GM12878 (cell line): ENCODE measurements around the gene MELTF. TPM values are rescaled to one million over a fixed set of nuclear protein-coding genes. Genes with fewer than 3 reads are reported as not detected.

Experiments
- ATAC-seq: fragments of 200-7000 bp; cut with Tn5 transposase; 3 replicates; pipeline ENCODE4 v1.9.1; 2020; ENCODE audit warnings: mild to moderate bottlenecking, moderate library complexity
- BruUV-seq: library from RNA; stranded (reverse); fragments of 400-500 nt; replicated peaks from 2 replicates; lab custom pipeline; 2021; lab: Mats Ljungman, UMichigan
- CTCF ChIA-PET: fragments of 300-600 bp; sonication (Branson Sonifier 250); formaldehyde crosslinking; extraction: SDS; loops from one replicate; lab custom pipeline; 2021; ENCODE audit warnings: inconsistent platforms; lab: Yijun Ruan, JAX
- POLR2A ChIA-PET: fragments of 350-600 bp; formaldehyde crosslinking; extraction: SDS; loops from one replicate; lab custom pipeline; 2021; ENCODE audit warnings: inconsistent platforms; lab: Charles Lee
- RAD21 ChIA-PET: fragments of 300-600 bp; sonication (Branson Sonifier 250); formaldehyde crosslinking; loops from one replicate; lab custom pipeline; 2023; ENCODE audit warnings: antibody characterized with exemption; ENCODE audit not compliant: unreplicated experiment; lab: Charles Lee
- SMC1A ChIA-PET: fragments of 300-600 bp; sonication (Branson Sonifier 250); formaldehyde crosslinking; loops from one replicate; lab custom pipeline; 2023; ENCODE audit not compliant: unreplicated experiment, uncharacterized antibody; lab: Charles Lee
- DNase-seq: peaks from one replicate; pipeline ENCODE4 v3.0.0-alpha.2; 2011; ENCODE audit warnings: low read depth, low spot score
- FAIRE-seq: peaks from 3 replicates; lab custom pipeline; 2011; peaks lifted over from hg19 to GRCh38; lab: Jason Lieb, UNC
- H2AFZ ChIP-seq: 2 replicates; pipeline ENCODE4 v1.6.0; 2011; ENCODE audit warnings: low read depth, low read length, control low read depth; ENCODE audit not compliant: control insufficient read depth
- H3K27ac ChIP-seq: 2 replicates; pipeline ENCODE4 v1.5.1; 2011; ENCODE audit warnings: control low read depth; ENCODE audit not compliant: control insufficient read depth, insufficient read depth
- H3K27me3 ChIP-seq, 2 experiments: replicated peaks in 1 of 2; 2 replicates each; pipeline versions ENCODE4 v1.6.0 to v1.6.1; 2011; ENCODE audit warnings: low read length in 1 of 2; ENCODE audit not compliant: control insufficient read depth in 2 of 2, insufficient read depth in 2 of 2
- H3K36me3 ChIP-seq, 2 experiments: 2 replicates each; pipeline ENCODE4 v1.5.1; 2011; ENCODE audit warnings: low read length in 1 of 2; ENCODE audit not compliant: control insufficient read depth in 2 of 2, insufficient read depth in 2 of 2
- H3K4me1 ChIP-seq: 2 replicates; pipeline ENCODE4 v1.6.1; 2011; ENCODE audit warnings: mild to moderate bottlenecking, low read length, moderate library complexity, mixed read lengths; ENCODE audit not compliant: control insufficient read depth, insufficient read depth
- H3K4me2 ChIP-seq: 2 replicates; pipeline ENCODE4 v1.6.0; 2011; ENCODE audit warnings: control low read depth; ENCODE audit not compliant: control insufficient read depth, insufficient read depth
- H3K4me3 ChIP-seq: fragments of 200-600 bp; sonication (generic); 2 replicates; pipeline ENCODE4 v1.5.1; 2016
- H3K79me2 ChIP-seq: 2 replicates; pipeline ENCODE4 v1.6.0; 2011; ENCODE audit warnings: low read length; ENCODE audit not compliant: control insufficient read depth, insufficient read depth
- H3K9ac ChIP-seq: 2 replicates; pipeline ENCODE4 v1.8.0; 2011; ENCODE audit warnings: low read length, control low read depth, mixed read lengths; ENCODE audit not compliant: control insufficient read depth, insufficient read depth
- H3K9me3 ChIP-seq: replicated peaks from 3 replicates; pipeline ENCODE4 v1.5.1; 2011; ENCODE audit warnings: mild to moderate bottlenecking, low read length; ENCODE audit not compliant: control insufficient read depth, insufficient read depth
- H4K20me1 ChIP-seq: 2 replicates; pipeline ENCODE4 v1.6.0; 2011; ENCODE audit not compliant: control insufficient read depth, insufficient read depth
- ATF2 ChIP-seq: IDR thresholded peaks from 2 replicates; pipeline ENCODE4 v1.6.1; 2012; ENCODE audit warnings: low read length, inconsistent platforms
- ATF7 ChIP-seq: fragments of 450-650 bp; IDR thresholded peaks from 2 replicates; pipeline ENCODE4 v1.6.1; 2016; ENCODE audit warnings: low read depth, mild to moderate bottlenecking
- PML ChIP-seq: IDR thresholded peaks from 2 replicates; pipeline ENCODE4 v1.6.1; 2012; ENCODE audit warnings: low read length, inconsistent platforms
- SPI1 ChIP-seq: IDR thresholded peaks from 2 replicates; pipeline ENCODE4 v1.6.1; 2011; ENCODE audit warnings: low read depth, mild to moderate bottlenecking, low read length, moderate library complexity, borderline replicate concordance; ENCODE audit not compliant: insufficient read depth
- SUPT20H ChIP-seq: IDR thresholded peaks from 2 replicates; pipeline ENCODE4 v1.6.1; 2011; ENCODE audit warnings: low read depth, mild to moderate bottlenecking, low read length, moderate library complexity, borderline replicate concordance; ENCODE audit not compliant: control insufficient read depth
- SUZ12 ChIP-seq: fragments of 200-600 bp; sonication (generic); IDR thresholded peaks from one replicate; pipeline ENCODE4 v1.6.1; 2018; ENCODE audit warnings: antibody characterized with exemption, mild to moderate bottlenecking; ENCODE audit not compliant: unreplicated experiment
- WGBS: methylation state at CpG from one replicate; pipeline ENCODE4 v1.1.6; 2016; ENCODE audit warnings: low lambda C conversion rate; ENCODE audit not compliant: insufficient replicate concordance, insufficient coverage; ENCODE audit errors: missing lambda C conversion rate; 5-methylcytosine and 5-hydroxymethylcytosine counted together
- in situ Hi-C: fragments of 300-500 bp; cut with MboI; formaldehyde crosslinking; loops from 9 replicates; pipeline ENCODE4 v1.14.3; 2018; ENCODE audit warnings: mixed read lengths
- intact Hi-C: fragments of 100-400 bp; cut with micrococcal nuclease; formaldehyde crosslinking; loops from one replicate; pipeline ENCODE4 v1.14.2; 2022; ENCODE audit not compliant: unreplicated experiment
- polyA plus RNA-seq, 11 experiments: library from polyadenylated mRNA; depleted of rRNA in 4 of 11; unstranded in 6 of 11; stranded (reverse) in 5 of 11; fragments of >200 nt; fragmentation: Nextera tagmentation in 4 of 11; fragmentation: Illumina TruSeq in 1 of 11; extraction: Ambion mirVana in 4 of 11; extraction: Trizol in 1 of 11; gene quantifications; 1 replicate in 1 of 11; 2 replicates in 10 of 11; pipeline versions ENCODE4 v1.2.1 to v1.2.3, GENCODE V29; 2011 to 2016; ENCODE audit warnings: inconsistent platforms in 2 of 11, missing spikeins in 2 of 11, low read depth in 1 of 11
- total RNA-seq, 4 experiments: library from RNA; depleted of rRNA in 3 of 4; stranded (reverse); fragments of >200 nt in 3 of 4; fragmentation: Illumina TruSeq in 1 of 4; extraction: Trizol in 1 of 4; gene quantifications; 2 replicates each; pipeline versions ENCODE4 v1.2.1 to v1.2.3, GENCODE V29; 2013 to 2021

MELTF gene
- total and polyA plus RNA-seq, 10 of the 15 experiments (the other 5 are each of a cell fraction or from before 2014, with no cell fraction given), result 0.55 to 49.1 (median 11.1) TPM

DNA sequence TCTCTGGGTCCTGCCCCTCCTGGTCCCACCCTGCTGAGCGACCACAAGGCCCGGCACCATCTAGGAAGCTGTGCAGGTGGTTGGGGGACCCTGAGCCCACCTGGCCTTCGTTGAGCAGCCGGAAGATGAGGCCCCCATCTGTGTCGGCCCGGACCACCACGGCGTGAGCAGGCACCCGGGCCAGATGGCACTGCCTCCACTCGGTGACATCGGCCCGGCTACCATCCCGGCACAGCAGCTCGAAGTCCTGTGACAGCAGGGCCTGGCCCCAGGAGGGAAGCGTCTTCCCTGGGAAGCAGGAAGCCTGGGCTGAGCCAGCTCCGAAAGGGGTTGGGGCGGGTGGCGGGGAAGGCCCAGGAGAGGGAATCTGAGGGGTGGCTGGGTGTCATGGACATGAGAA lies 12.6 kb downstream of the MELTF start:
- TF ChIP-seq PML, result no peak
- no peak for TF ChIP-seq ATF7
- TF ChIP-seq SPI1, result no peak
- no peak for TF ChIP-seq ATF2
- TF ChIP-seq SUPT20H, result no peak
- TF ChIP-seq SUZ12, result no peak
- Histone ChIP-seq H3K4me1 (no peaks in the 10 kb centered on the region), H3K79me2 (no peaks in the 10 kb centered on the region), H3K27ac (no peak overlapping the region), H3K36me3 (no peaks in the 10 kb centered on the region), H3K9me3 (no peaks in the 10 kb centered on the region), H2AFZ (no peak overlapping the region), H3K4me2 (no peak overlapping the region), H3K27me3 (no peaks in the 10 kb centered on the region), H3K9ac (no peak overlapping the region), H3K4me3 (no peak overlapping the region), H4K20me1 (no peaks in the 10 kb centered on the region)
- 84% methylated on average over 18 of the region's 18 CpGs for whole genome bisulfite sequencing
- in situ Hi-C loops, result no loop called here
- intact Hi-C loops, result no loop called here
- POLR2A ChIA-PET, result interaction anchor here (1.1 kb wide), 1 partner anchor 8 kb away, joined by 3 read pairs; no protein-coding TSS in a partner anchor
- BruUV-seq, result no TSS peak
- SMC1A ChIA-PET, result no interaction called here
- no peak for FAIRE-seq
- no peak for ATAC-seq
- RAD21 ChIA-PET, result no interaction called here
- CTCF ChIA-PET, result interaction anchor here (0.8 kb wide), 1 partner anchor 240 kb away, joined by 3 read pairs; no protein-coding TSS in a partner anchor
- DNase-seq, result no peak
